GM19239 (cell line): ENCODE data around the gene KCNJ12.

Experiments used
- DNase-seq: peaks from one replicate; pipeline ENCODE4 v3.0.0; 2011; ENCODE audit warnings: low spot score; ENCODE audit not compliant: insufficient read length
- FAIRE-seq: peaks from 2 replicates; lab custom pipeline; 2011; peaks lifted over from hg19 to GRCh38; lab: Jason Lieb, UNC

The KCNJ12 gene

DNA sequence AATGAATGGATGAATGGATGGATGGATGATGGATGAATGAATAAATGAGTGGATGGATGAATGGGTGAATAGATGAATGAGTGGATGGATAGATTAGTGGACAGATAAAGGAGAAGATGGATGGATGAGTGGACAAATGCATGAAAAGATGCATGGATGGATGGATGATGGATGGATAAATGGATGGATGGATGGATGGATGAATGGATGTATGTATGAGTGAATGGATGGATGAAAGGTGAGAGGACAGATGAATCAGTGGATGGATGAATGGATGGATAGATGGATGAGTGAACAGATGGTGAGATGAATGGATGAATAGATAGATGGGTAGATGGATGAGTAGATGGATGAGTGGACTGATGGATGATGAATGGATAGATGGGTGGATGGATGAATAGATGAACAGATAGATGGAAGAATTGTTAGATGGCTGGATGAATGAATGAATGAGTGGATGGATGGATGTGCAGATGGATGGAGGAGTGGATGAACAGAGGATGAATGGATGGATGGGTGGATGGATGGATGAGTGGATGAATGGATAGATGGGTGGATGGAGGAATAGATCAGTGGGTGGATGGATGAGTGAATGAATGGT, 13.7 kb upstream of the KCNJ12 start:
- DNase-seq (no peak), FAIRE-seq (no peak)

GRCh38 chr17:21363776-21364642, 12.1 kb upstream of the KCNJ12 start:
- DNase-seq, result no peak
- no peak for FAIRE-seq

- DNase-seq, result no peak
- no peak for FAIRE-seq
These were observed 11.1 kb upstream of the KCNJ12 start for GRCh38 chr17:21365016-21365415.

- DNase-seq, result no peak
- FAIRE-seq, result no peak
These were observed 7.5 kb upstream of the KCNJ12 start for GRCh38 chr17:21368545-21369246.

DNA sequence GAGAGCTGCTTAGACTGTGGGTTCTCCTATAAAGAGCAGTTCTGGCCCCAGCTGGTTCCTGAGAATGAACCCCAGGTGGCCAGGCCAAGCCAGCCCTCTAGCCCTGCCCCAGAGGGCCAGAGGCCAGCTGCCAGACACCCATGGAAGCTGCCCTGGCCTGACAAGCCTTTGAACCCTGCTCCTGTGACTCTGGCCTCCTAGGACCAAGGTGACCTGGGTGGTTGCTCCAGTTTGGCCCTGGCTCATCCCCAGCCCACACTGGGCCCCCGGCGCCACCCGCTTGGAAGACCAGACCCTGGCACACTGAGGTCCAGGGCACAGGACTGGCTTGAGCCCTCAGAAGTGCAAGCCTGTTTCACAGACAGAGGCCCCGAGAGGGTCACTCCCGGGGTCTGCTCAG, 6.8 kb upstream of the KCNJ12 start:
- DNase-seq (no peak), FAIRE-seq (no peak)

DNA sequence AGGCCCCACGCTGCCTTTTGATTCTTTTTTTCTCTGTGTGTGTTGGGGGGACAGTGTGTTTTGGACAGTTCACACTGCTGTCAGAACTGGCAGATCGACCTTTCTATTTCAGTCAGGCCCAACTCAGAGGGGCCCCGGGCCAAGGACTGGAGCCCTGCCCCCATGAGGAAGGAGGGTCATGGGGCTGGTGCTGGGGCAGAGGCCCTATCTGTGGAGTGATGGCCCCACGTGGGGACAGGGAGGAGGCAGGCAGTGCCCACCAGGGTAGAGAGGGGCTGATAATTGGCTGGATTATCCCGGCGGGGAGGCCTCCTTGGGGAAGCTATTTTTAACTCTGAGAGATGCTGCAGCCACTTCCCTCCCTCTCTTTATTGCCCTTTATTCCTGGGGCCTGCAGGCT, 5.7 kb upstream of the KCNJ12 start:
- DNase-seq (no peak), FAIRE-seq (no peak)

- DNase-seq, result no peak
- no peak for FAIRE-seq
These were observed 4.6 kb upstream of the KCNJ12 start for GRCh38 chr17:21371511-21372081.

GRCh38 chr17:21372256-21372954, 3.8 kb upstream of the KCNJ12 start:
- no peak for FAIRE-seq
- no peak for DNase-seq

DNA sequence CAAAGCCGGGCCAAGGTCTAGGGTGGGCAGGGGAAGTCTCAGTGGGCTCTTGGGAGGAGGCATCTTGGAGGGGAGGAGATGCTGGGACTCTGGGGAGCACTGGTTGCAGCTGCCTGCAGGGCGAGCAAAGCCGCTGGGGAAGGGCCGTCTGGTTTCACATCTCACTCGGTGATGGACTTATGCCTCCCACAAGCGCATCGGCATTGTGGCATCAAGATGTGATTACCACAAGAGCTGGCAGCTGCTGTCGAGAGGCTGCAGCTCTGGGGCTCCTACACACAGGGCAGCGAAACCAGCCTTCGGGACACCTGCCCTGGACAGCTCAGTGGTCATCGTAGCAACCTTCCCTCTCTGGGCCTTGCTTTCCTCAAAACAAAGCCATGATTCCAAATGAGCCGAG, 3.1 kb upstream of the KCNJ12 start:
- FAIRE-seq (no peak), DNase-seq (no peak)

- DNase-seq (no peak), FAIRE-seq (no peak)
These were observed 2.3 kb upstream of the KCNJ12 start for GRCh38 chr17:21373696-21374440.

DNA sequence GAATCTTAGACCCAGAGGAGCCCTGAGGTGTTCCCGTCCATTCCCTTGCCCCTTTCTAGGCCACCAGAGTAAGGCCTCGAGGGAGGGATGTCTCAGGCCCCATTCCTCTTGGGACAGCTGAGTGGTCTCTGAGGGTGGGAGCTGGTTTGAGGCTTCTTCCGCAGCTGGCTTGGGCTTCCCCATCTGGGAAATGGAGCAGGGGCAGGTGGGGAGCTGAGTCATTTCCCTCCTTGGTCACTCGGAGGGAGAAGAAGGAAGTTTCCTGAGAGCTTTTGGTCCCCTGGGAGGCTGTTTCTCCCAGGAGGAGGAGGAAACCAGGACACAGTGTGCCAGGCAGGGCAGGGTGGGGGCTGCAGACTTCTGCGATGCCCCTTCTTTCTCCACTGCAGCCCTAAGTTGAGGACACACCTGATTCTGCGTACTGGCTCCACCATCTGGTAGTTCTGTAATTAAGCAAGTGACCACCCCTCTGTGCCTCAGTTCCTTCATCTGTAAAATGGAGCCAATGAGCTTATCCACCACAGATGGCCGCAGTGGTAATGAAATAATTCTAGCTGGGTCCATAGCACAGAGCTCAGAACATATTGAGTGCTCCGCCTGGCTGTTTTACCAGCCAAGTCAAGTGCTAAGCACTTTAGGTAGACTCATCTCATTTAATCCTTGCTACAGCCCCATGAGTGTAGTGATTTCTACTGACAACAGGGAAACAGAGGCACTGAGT, 1.6 kb upstream of the KCNJ12 start:
- FAIRE-seq (no peak), DNase-seq (no peak)

GRCh38 chr17:21375162-21375560, 996 bp upstream of the KCNJ12 start:
- no peak for DNase-seq
- no peak for FAIRE-seq

GRCh38 chr17:21375757-21376080, 438 bp upstream of the KCNJ12 start:
- DNase-seq (no peak), FAIRE-seq (no peak)

DNA sequence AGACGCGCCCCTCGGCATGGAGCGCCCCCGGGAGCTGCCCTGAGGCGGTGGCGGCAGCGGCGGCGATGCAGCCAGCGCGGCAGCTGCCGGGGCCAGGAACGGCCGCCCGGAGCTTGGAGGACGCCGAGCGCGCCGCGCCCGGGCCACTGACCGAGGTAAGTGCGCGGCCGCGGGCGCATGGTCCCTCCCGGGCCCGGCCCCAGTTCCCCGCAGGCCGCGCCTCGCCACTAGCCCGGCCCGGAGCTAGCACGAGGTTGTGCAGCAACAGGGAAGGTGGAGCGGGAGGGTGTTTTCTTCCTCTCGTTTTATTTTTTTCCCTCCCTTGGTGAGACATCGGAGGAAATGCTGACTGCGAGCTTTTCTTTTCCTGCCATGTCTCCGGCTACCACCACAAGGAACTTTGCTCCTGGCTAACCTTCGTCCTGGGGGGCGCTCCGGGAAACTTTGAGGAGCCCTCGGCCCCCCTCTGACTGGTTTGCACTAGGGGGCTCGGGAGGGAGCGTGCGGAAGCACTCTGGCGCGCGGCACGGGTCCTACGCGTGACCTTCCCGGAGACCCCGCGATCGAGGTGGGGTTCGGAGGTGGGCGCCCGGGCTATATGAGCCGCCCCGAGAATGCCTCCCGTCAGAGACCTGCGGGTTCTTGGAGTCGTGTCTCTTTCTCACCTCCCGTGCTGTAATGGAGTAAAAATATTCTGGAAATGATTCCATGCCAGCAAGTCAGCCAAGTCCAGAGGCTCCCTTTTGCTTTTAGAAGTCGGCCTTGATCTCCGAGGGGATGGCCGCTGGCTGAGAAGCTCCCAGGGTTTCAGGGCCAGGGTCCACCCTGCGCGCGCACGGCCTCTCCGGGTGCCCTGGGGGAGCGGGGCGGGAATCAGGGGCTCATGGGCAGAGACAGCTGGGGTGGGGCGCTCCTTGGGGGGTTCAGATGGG, 868 bp downstream of the KCNJ12 start:
- FAIRE-seq (no peak), DNase-seq (no peak)

DNA sequence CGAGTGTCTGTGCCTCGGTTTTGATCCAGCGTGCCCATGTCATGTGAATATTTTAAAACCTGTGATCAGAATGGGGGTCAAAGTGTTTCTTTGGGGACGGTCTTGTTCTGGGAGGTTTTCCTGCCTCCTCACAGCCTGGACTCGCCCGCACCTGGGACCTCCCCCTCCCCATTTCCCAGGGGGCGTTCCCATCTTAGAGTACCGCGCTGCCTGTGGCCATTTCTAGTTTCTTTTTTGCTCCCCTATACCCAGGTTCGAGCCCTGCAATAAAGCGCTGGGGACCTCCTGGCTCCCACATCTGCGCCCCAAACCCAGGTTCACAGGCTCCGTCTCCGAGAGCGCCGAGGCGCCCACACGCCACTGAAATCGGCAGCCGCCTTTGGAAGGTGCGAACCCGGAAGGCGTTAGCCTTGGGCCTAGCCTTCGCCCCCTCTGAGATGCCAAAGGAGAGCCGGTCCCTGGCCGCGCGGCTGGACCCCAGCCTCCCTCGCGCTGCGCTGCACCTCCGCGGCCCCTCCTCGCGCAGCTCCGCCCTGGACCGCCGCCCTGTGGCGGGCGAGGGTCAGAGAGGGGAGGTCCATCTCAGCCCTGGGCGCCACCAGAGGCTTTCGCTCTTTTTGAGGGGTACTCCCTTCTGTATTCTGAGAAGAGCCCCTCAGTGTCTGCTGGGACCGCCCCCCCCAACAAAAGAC, 1.7 kb downstream of the KCNJ12 start:
- DNase-seq, result no peak

DNA sequence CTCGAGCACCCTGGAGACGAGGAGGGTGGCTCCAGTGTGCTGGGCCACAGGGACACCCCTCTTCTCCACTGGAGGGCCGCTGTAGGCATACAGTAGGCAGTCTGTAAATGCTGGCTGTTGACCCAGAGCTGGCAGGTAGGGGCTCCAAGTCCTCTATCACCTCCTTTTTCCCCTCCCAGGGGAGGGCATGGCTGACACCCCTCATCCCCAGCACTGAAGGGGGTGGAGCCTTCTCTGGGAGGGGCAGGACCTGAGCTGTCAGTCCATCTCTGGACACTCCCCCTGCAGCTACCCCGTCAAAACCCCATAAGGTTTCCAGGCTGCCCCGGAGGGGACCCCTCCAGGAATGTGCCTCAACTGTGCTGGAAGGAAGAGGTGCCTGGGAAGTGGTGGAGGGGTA, 2.4 kb downstream of the KCNJ12 start:
- DNase-seq, result no peak
- no peak for FAIRE-seq

More for the DNA sequence above, 1.7 kb downstream of the KCNJ12 start:
- no peak for FAIRE-seq

DNA sequence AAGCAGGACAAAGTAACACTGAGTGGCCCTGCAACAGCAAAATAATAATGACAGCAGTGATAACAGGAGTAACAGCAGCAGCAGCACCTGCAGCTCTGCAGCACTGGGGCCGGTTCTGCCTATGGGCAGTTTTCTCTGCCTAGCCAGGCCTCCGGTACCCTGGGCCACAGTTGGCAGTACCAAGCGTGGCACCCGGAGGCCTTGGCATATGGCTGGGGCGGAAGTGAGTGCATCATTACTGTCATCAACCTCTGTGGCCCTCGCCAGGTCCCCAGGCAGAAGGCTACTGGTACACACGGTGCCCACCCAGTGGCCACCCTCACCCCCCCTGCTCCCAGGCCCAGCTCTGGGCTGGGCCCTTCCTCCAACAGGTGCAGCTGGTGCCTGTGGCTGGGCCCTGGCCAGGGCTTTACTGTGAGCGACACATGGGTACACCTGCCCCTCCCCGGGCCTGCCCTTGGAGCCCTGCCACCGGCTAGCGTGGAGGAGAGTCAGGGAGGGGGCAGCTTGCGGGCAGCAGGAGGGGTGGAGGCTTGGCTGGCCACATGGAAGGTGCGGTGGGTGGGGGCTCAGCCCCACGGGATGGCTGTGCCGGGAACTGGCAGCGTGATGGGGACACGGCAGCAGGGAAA, 3.0 kb downstream of the KCNJ12 start:
- FAIRE-seq, result no peak
- no peak for DNase-seq
